Measurements from ENCODE around the gene GRXCR1. TPM values are rescaled to one million over a fixed set of nuclear protein-coding genes. Genes with fewer than 3 reads are reported as not detected.

Gene GRXCR1
- total RNA-seq: not detected in 2 replicates
- polyA plus RNA-seq (2012): not detected

DNA sequence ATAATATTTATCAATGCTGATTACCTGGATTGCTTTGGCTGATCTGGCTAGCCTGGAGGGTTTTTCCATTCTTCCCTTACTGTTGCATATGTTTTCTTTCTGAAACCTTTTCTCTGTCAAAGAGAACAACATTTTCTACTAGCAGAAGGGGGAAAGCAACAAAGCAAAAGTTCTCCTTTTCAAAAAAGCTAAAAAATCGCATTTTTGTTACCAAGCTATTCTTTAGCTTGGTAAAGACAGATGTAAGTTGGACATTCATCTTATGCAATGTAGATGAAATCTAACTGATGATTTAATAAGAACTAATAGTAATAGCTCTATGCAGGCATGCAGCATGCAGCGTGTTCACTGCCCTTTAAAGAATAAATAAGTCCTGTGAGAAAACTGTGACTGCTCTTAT is at the start of gene GRXCR1:
TSS of gene GRXCR1 (plus strand) at position 301 of the 400 bp plus-strand sequence. CDS start 554 bp downstream, outside the sequence.
- no peak for DNase-seq (ENCODE audit: low read depth)

DNA sequence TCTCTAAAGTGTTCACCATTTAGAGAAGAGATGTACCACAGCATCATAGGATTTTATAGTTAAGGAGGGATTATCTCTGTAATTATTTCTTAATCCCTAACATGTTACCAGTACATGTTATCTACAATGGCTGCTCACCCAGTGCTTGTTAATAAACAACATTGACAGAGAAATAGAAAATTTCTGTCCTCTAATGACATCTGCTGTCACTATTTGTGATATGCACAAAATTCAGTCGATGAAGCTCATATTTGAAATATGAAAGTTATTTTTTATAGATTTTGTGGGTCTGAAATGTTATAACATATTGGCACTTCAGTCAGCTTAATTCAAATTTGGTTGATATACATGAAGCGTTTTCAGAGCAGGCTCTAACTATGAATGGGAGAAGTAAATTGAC is 48.8 kb upstream of the GRXCR1 start:
- DNase-seq (ENCODE audit: low read depth): no peak

DNA sequence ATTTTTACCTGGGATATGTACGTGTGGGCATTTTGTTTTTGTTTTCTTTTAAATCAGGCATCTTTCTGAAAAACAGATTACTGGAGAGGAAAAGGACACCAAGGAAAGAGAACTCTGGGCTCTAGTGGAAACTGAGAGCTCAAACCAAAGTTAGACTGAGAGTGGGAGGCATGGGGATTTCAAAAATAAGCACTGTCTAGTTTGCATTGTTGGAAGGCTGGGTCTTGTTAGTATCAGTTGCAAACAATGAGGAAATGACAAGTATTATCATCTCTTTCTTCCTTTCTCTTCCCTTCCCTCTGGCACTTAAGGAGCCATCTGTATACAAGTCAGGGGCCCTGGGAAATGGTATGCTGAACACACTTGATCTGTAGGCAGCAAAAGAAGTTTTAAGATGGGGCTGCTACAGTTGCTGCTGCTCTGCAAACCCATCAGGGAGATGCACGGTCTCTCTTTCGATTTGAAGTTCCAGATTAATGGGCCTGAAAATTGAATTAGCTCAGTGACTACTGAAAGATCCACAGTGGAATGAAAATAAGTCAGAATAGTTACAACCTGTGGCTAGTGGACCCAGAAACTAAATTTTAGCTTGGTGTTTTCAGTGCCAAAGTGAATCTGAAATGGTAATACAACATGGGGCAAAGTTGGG is 48.0 kb upstream of the GRXCR1 start:
- DNase-seq (ENCODE audit: low read depth): no peak

DNA sequence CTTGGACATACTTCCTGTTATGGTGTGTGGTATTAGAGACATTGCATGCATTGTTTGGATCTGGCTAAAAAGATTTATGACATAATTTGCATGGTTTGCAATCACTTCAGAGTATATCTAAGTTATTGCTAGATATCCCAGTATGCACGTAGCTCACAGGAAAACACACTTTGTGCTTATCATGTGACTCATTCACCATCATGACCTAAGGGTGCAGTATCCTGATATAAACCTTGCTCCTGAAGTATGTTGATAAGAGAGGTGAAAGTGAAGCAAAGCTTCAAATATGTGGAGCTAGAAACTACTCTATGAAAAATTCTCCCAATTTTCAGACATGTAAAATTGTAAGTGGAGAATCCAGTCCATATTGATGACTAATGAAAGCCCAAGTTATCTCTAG is 46.9 kb upstream of the GRXCR1 start:
- DNase-seq (ENCODE audit: low read depth): no peak

DNA sequence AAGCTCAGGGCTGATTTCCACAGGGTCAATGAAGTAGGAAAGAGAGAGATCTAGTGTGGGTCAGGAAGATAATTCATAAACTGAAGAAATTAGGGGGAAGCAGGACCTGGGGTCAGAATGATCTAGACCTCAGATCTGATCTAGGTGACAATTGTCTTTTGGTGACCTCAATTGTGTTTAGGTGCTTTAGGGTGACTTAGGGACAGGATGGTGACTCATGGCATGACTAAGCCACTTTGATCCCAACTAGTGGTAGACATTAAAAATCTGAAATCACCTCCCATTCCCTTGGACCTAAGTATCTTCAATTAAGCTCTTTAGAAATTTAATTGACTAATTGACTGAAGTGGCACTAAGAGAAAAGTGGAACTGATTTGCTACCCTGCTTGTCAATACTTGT is 36.7 kb upstream of the GRXCR1 start:
- DNase-seq (ENCODE audit: low read depth): no peak

DNA sequence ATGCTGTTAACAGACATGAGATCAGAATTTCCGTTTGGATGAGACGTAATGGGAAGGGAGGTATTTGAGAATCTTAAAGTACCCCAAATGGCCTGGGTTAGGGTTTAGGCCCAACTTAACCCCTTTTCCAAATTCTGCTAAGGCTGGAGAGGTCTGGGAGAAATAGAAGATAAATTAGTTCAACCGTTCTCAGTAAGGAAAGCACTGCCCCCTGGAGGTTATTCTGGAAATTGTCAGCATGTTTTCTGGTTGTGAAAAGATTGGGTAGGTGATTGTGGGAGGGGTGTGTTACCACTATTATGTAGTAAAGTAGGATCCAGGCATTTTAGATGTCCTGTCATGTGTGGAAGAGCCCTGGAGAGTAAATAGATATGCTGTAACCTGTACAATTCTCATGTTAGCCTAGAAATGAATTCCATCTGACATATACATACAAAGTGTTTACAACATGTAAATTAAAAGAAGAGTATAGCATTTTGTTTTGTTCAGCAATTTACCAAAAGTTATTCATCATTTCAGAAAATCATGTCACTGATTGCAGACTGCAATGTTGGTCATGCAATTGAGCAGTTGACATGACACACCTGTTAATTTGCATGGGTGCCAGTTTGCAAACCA is 26.8 kb upstream of the GRXCR1 start:
- peak; percentile 33 for DNase-seq (ENCODE audit: low read depth)

DNA sequence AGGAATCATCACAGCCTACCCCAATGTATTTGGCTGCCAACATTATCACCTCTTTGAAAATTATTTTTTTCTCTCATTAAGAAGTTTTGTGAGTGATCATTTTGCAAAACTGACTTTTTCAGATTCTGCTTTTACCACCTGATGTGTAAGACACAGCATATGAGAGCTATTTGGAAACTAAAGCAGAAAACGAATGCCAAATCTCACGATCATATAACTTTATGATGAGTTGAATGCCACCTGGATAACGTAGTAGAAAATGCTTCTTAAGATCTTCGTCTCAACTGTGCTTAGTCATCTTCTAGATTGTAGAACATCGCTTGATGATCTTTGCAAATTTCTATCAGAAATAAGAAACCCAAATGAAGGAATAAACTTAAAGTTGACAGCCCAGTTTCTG is 21.3 kb upstream of the GRXCR1 start:
- no peak for DNase-seq (ENCODE audit: low read depth)

DNA sequence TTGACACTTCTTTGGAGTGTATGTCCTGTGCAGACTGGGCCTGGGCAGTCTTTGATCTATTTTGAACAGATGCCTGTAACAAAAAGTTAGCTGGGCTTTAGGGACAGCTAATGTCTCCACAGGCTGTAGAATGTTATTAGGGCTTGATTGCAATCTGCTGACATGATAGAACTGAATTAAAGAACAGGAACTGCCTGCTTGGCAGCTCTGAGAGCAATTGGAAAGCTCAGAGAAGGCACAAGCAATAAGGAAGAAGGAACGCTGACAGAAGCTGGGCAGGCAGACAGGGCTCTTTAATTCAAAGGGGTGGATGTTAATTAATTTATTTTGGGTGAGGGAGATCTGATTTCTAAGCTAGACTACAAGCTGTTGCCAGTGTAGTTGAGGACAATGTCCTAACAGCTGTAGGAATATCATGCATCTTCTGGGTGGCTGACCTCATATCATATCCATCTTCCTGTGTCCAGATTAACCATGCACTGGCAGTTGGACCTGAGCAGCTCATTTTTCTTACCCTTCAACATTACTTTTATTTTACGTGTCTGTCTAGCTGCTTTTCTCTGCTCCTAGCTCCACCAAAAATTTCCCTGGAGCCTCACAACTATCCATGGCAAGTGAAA is 20.7 kb upstream of the GRXCR1 start:
- no peak for DNase-seq (ENCODE audit: low read depth)

DNA sequence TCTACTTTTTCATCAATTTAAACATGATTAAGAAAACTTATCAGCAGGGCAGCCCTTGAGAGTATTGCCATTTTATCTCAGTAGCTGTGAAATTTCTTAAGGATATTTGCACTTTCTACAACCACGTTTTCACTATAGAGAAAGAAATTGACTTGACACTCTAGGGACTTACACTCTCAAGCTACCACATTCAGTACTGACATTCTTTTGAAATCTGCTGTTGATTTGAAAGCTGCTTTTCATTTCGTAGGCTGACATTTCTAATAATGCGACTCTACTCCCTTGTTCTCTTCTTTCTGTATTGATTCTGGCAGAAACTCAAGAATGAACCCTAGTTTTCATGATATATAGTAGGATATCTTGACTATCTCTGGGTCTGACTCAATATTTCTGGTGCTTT is 13.7 kb upstream of the GRXCR1 start:
- no peak for DNase-seq (ENCODE audit: low read depth)

DNA sequence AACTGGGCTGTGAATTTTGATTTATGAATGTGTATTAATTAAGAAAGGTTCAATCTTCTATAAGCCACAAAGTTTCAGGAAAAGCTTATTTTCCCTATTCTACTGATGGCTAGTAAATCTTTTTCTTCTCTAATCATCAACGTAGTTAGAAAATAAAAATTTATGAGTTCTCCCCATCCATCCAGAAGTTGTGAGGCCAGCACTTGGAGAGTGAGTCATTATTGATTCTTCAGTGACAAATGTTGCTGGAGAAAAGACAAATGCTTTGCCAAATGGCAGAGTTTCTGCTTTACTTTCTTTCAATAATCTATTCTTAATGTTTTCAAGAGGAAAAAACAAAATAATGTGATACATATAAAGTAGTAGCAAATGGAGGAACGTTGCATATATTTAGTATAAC is 11.3 kb upstream of the GRXCR1 start:
- DNase-seq (ENCODE audit: low read depth): no peak

DNA sequence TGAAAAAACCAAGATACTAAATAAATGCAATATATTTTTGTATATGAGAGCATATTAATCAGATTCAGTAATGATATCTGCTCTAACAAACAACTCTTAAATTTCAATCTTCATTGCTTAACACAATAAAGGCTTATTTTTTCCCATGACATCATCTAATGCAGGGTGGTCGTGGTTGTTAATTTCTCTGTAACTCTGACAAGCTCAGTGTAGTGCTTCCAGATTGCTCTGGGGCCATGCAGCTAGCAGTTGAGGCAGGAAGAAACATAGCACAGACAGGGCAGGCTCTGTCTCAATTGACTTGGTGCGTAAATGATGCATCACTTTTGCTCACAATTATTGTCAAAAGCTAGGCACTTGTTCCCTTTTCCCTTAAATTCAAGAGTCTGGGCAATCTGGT is 869 bp upstream of the GRXCR1 start:
- DNase-seq (ENCODE audit: low read depth): no peak

DNA sequence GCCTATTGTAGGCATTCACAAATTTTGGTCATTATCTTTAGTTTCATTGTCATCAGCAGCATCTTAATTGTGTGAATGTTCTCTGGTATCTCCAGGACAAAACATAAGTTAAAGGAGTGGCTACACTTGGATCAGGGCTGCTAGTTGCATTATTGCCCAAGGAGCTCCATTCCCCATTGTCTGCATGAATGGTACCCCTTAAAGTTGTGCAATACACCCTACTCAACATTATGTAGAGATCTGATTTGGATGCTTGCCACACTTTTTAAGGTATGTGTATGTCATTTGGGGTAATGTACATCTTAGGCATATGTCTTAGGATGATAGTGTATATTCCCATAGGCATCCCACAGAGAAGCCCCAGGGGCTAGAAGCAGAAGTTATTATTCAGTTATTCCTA is 2.9 kb downstream of the GRXCR1 start:
- DNase-seq (ENCODE audit: low read depth): no peak

DNA sequence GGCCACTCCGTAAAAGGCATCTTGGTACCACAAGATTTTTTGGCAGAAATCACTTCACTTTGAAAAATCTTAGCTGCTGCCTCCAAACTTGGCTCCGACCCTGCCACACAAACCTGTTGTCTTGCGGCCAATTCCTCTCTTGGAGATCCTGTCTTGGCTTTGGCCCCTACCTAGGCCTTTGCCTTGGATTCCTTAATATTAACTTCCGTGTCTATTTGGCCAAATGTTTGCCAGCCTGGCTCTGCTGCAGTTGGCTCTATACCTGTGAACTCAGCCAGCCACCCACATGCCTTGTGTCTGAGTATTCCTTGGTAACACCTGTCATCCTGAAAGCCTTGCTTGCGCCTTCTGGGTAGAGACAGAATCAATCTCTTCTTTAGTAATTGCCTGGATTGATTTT is 12.5 kb downstream of the GRXCR1 start:
- DNase-seq (ENCODE audit: low read depth): no peak

DNA sequence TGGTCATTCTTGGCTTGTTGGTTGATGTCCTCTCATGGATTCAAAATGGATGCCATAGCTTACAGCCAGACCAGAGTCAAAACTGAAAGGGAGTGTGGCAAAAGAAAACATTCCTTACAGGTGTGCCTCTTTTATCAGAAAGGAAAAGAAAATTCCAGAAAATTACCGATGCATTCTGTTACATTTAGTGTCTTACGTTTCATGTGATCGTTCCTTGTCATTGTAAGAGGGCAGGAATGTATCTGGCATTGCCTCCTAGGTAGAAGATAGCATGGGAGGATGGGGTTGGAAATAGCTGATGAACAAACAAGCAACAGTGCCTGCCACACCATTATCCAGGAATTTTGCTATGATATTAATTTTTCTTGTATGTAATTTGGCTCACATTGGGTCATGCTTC is 13.1 kb downstream of the GRXCR1 start:
- DNase-seq (ENCODE audit: low read depth): no peak

DNA sequence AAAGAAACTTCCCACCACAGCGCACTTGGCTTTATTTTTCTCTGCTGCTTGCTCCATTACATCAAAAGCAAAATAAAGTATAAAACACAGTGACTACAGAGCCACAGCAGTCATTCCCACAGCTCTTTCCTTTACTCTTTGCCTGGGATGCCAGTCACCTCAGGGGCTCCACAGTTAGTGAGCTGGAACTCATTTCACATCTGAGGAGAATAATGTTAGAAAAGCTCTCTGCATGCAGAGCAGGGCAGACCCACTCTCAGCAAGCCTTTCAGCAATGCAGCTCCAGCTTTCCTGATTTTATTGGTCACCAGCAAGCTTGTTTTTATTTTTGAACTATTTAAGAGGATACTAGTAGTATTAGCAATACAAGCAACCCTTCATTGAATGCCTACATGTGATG is 13.8 kb downstream of the GRXCR1 start:
- DNase-seq (ENCODE audit: low read depth): no peak

DNA sequence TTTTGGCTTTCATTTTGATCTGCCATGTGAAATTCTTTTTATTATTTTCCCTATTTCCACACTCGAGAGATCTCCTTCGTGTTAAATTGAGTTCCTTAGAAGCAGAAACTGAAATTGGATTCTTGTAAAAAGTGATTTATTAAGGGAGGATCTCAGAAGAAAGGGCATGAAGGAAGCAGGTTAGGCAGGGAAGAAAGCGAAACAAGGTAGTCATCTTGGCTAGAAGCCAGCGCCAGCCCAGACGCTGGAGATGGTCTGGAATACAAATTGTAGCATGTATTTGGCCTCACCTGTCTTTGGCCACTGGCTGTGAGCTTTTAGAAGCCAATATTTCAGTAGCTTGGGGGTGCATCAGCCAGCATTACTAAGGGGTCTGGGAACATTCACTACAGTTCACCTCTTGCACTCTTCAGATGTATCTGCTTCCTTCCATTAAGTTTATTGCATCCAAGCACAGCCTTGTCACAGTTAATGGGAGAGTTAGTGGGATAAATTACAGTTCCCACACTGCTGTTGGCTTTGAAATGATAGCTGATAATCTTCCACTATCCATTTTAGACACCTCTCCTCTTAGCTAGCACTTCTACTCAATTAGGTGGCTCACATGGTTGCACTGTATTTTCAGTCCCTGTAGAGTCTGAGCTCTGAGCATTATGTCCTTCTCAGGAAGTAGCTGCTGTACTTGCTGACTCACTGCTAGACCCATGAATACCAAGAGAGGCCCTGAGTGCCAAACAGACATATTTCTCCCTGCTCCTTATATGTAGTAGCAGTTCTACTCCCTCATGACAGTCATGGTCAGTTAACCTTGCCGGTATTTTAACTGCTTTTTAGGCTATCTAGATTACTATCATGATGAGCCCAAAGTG is 14.6 kb downstream of the GRXCR1 start:
- no peak for DNase-seq (ENCODE audit: low read depth)

DNA sequence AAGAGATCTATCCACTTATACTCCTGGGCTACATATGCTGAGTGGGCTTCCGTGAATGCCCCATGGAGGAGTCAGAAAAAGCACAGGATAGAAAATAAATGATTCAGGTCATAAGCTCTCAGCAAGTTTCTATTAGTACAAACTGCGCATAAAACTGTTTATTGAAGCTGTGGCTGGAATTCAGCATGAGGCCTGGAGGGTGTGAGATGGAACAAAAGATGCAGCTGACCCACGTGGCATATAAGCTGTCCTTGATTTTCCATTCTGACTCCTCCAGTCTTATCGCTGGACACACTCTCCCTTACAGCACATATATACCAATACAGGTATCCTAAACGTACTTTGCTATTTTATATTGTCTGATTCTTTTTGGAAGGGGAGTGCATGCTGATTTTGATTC is 17.9 kb downstream of the GRXCR1 start:
- DNase-seq (ENCODE audit: low read depth): no peak

DNA sequence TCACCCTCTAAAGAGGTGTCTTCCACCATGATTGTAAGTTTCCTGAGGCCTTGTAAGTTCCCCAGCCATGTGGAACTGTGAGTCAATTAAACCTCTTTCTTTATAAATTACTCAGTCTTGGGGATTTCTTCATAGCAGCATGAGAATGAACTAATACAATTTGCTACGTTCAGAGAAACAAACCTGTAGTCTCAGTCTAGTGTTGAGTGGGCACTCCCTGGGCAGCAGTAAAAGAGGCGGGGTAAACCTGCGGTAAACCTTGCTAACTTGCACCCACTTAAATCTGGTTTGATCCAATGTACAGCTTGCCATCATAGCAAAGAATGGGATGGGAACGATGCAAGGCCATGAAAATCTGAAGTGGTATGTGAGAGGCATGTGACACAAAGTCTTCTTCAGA is 22.4 kb downstream of the GRXCR1 start:
- no peak for DNase-seq (ENCODE audit: low read depth)

DNA sequence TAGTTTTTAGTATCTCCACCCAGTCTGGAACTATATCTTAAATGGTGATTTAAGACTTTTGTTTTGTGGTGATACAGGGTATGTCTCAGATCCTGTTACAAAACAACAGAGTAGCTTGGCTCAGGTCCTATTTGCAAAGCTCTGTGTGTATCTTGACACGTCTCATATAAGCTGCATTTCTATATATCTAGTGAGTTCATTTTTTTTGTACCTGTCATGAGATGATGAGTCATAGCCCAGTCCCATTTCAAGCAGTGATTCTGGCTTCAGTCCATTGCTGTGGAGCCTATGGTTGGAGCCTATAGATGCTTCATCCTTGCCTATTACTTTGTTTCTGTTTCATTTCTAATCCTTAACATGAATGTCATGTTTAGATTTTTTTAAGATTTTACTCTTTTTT is 23.0 kb downstream of the GRXCR1 start:
- DNase-seq (ENCODE audit: low read depth): no peak

DNA sequence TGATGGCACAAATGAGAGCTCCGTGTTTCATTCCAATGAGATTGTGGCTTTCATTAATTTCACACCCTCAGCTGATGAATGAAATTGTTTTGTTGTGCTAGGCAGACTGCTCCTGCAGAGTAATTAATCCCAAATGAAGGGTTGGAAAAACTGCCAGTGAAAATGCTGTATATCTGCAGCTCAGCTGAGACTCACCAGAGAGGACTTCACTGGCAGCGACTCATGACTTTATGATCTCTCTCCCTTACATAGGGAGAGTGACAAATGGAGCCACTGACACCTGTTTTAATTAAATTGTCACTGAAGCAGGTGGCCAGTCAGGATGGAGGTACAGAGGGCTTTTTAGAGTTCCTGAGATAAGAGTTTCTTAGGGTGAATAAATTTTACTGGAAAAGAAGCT is 24.8 kb downstream of the GRXCR1 start:
- DNase-seq (ENCODE audit: low read depth): no peak

DNA sequence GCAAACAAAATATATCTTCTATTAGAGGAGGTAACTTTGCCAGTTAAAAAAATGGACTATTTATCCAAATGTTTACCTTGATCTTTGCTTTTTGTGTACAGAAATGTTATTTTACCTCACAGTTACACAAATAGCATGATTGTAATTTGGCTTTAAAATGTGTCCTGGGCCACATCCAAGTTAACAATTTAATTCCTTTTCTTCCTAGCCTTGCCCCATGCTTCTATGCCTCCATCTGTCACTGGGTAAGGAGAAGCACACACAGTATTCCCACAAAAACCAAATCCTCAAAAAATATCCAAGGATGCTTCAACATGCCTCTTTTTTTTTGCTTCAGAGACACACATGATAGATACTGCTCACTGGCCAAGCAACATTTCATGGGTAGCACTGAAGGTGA is 30.9 kb downstream of the GRXCR1 start:
- no peak for DNase-seq (ENCODE audit: low read depth)

DNA sequence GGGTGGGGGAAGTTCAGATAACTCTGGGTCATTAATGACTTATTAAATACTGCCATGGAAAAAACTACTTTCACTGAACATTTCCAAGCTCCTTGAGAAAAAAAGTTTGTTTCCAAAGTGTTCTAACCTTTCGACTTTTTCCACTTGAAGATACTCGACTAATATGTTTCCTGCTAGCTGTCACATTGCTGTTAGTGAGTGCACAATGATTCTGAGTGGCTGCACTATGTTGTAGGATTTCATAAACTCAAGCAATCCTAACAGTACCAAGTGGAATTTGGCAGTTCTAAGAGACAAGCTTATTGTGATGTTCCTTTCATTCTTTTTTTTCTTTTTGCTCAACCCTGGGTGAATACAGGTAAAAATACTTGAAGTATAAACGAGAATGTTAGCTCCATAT is 33.4 kb downstream of the GRXCR1 start:
- no peak for DNase-seq (ENCODE audit: low read depth)
